ENCODE results near the gene SORCS1.

The SORCS1 gene

GRCh38 chr10:106997721-106998120, 166.8 kb downstream of the SORCS1 start:
- Histone ChIP-seq H3K27me3 (replicated peaks; ENCODE audit: insufficient read depth, low read length) (no peaks in the 10 kb centered on the region), H4K20me1 (ENCODE audit: insufficient read depth, low read length) (no peaks in the 10 kb centered on the region), H3K4me3 (ENCODE audit: low read length) (no peak overlapping the region), H3K9ac (ENCODE audit: low read length) (no peak overlapping the region), H3F3A (ENCODE audit: insufficient read depth, low read length) (no peaks in the 10 kb centered on the region), H3K9me3 (replicated peaks; ENCODE audit: insufficient read depth, low read length) (no peaks in the 10 kb centered on the region), H3K36me3 (replicated peaks; ENCODE audit: insufficient read depth, low read length) (no peaks in the 10 kb centered on the region), H3K27ac (ENCODE audit: low read length) (no peak overlapping the region), H3K79me2 (ENCODE audit: low read length) (no peaks in the 10 kb centered on the region), H3K9me2 (replicated peaks; ENCODE audit: insufficient read depth, low read length) (no peaks in the 10 kb centered on the region), H2AFZ (ENCODE audit: low read length) (no peak overlapping the region), H3K4me1 (ENCODE audit: low read length) (no peaks in the 10 kb centered on the region), H3K4me2 (ENCODE audit: low read depth, low read length) (no peak overlapping the region)
- TF ChIP-seq EZH2 (optimal IDR thresholded peaks at IDR 0.05; ENCODE audit: low read depth, low read length) (no peak), CTCF (IDR thresholded peaks at IDR 0.05; ENCODE audit: low read length) (no peak), EZH2phosphoT487 (IDR thresholded peaks at IDR 0.05; ENCODE audit: low read length) (no peak)
- DNase-seq = no peak

- no peak for DNase-seq
- Histone ChIP-seq H3K36me3 (replicated peaks; ENCODE audit: insufficient read depth, low read length) (no peaks in the 10 kb centered on the region), H3K9me2 (replicated peaks; ENCODE audit: insufficient read depth, low read length) (no peaks in the 10 kb centered on the region), H3K79me2 (ENCODE audit: low read length) (no peaks in the 10 kb centered on the region), H3K9me3 (replicated peaks; ENCODE audit: insufficient read depth, low read length) (no peaks in the 10 kb centered on the region), H3K27ac (ENCODE audit: low read length) (no peak overlapping the region), H3K9ac (ENCODE audit: low read length) (no peak overlapping the region), H3K4me2 (ENCODE audit: low read depth, low read length) (no peak overlapping the region), H3K4me3 (ENCODE audit: low read length) (no peak overlapping the region), H4K20me1 (ENCODE audit: insufficient read depth, low read length) (no peaks in the 10 kb centered on the region), H3F3A (ENCODE audit: insufficient read depth, low read length) (no peaks in the 10 kb centered on the region), H3K27me3 (replicated peaks; ENCODE audit: insufficient read depth, low read length) (no peaks in the 10 kb centered on the region), H3K4me1 (ENCODE audit: low read length) (no peaks in the 10 kb centered on the region), H2AFZ (ENCODE audit: low read length) (no peak overlapping the region)
- no peak for TF ChIP-seq CTCF (IDR thresholded peaks at IDR 0.05; ENCODE audit: low read length)
Observed at GRCh38 chr10:106996510-106996909, 168.0 kb downstream of the SORCS1 start.

- no peaks in the 10 kb centered on the region for H3F3A ChIP-seq (ENCODE audit: insufficient read depth, low read length)
- H3K4me1 ChIP-seq (ENCODE audit: low read length) = peaks cover 5% of the 10 kb centered on the region; the same call in 1 of the 2 replicates
- DNase-seq = no peak
- no peaks in the 10 kb centered on the region for H3K79me2 ChIP-seq (ENCODE audit: low read length)
- no peak overlapping the region for H2AFZ ChIP-seq (ENCODE audit: low read length)
- no peak overlapping the region for H3K9ac ChIP-seq (ENCODE audit: low read length)
- no peaks in the 10 kb centered on the region for H3K9me2 ChIP-seq (replicated peaks; ENCODE audit: insufficient read depth, low read length)
- TF ChIP-seq EZH2phosphoT487 (IDR thresholded peaks at IDR 0.05; ENCODE audit: low read length) (no peak), EZH2 (optimal IDR thresholded peaks at IDR 0.05; ENCODE audit: low read depth, low read length) (no peak), CTCF (IDR thresholded peaks at IDR 0.05; ENCODE audit: low read length) (no peak)
- no peak overlapping the region for H3K4me2 ChIP-seq (ENCODE audit: low read depth, low read length)
- no peaks in the 10 kb centered on the region for H3K9me3 ChIP-seq (replicated peaks; ENCODE audit: insufficient read depth, low read length)
- H3K4me3 ChIP-seq (ENCODE audit: low read length) = no peak overlapping the region
- H3K27ac ChIP-seq (ENCODE audit: low read length) = no peak overlapping the region
- no peaks in the 10 kb centered on the region for H4K20me1 ChIP-seq (ENCODE audit: insufficient read depth, low read length)
- H3K36me3 ChIP-seq (replicated peaks; ENCODE audit: insufficient read depth, low read length) = no peaks in the 10 kb centered on the region
- no peaks in the 10 kb centered on the region for H3K27me3 ChIP-seq (replicated peaks; ENCODE audit: insufficient read depth, low read length)
Observed at GRCh38 chr10:106992055-106992454, 172.5 kb downstream of the SORCS1 start.
